Caco-2 (cell line): ENCODE data around the gene MEF2D. TPM values are rescaled to one million over a fixed set of nuclear protein-coding genes. Genes with fewer than 3 reads are reported as not detected.

Experiments
- BruUV-seq: library from RNA; stranded (reverse); fragments of 400-500 nt; replicated peaks from 2 replicates; lab custom pipeline; 2021; lab: Mats Ljungman, UMichigan
- CTCF ChIA-PET: fragments of 300-600 bp; sonication (Branson Sonifier 250); formaldehyde crosslinking; loops from one replicate; lab custom pipeline; 2022; ENCODE audit warnings: antibody characterized with exemption; lab: Charles Lee
- POLR2A ChIA-PET: fragments of 300-600 bp; sonication (Branson Sonifier 250); formaldehyde crosslinking; loops from one replicate; lab custom pipeline; 2022; ENCODE audit warnings: antibody characterized with exemption; lab: Charles Lee
- DNase-seq, 2 experiments: peaks; one replicate each; pipeline versions ENCODE4 v3.0.0 to v3.0.0-alpha.2; 2020 to 2022
- H3K27me3 ChIP-seq: replicated peaks from 2 replicates; pipeline ENCODE4 v1.6.0; 2011; ENCODE audit warnings: low read length; ENCODE audit not compliant: control insufficient read depth, insufficient read depth
- H3K36me3 ChIP-seq: 2 replicates; pipeline ENCODE4 v1.5.1; 2011; ENCODE audit warnings: low read length; ENCODE audit not compliant: control insufficient read depth, insufficient read depth
- H3K4me1 ChIP-seq: fragments of 250-450 bp; sonication (Bioruptor Pico); 2 replicates; pipeline ENCODE4 v1.5.1; 2020; ENCODE audit warnings: mild to moderate bottlenecking
- H3K4me3 ChIP-seq: 2 replicates; pipeline ENCODE4 v1.5.1; 2011; ENCODE audit warnings: low read depth, mild to moderate bottlenecking, control low read depth, low read length
- H3K9me3 ChIP-seq: fragments of 250-450 bp; sonication (Bioruptor Pico); 2 replicates; pipeline ENCODE4 v1.5.1; 2020; ENCODE audit warnings: mild to moderate bottlenecking, moderate library complexity
- H3K27ac Mint-ChIP-seq: one replicate; pipeline ENCODE4 v1.8.0; 2022; ENCODE audit warnings: mixed read lengths; ENCODE audit not compliant: unreplicated experiment
- H3K27me3 Mint-ChIP-seq: one replicate; pipeline ENCODE4 v1.8.0; 2022; ENCODE audit warnings: mixed read lengths; ENCODE audit not compliant: insufficient read depth, unreplicated experiment
- H3K36me3 Mint-ChIP-seq: one replicate; pipeline ENCODE4 v1.8.0; 2022; ENCODE audit warnings: mild to moderate bottlenecking, mixed read lengths; ENCODE audit not compliant: insufficient read depth, unreplicated experiment
- H3K4me1 Mint-ChIP-seq: one replicate; pipeline ENCODE4 v1.8.0; 2022; ENCODE audit warnings: low read depth, mixed read lengths; ENCODE audit not compliant: unreplicated experiment
- H3K4me3 Mint-ChIP-seq: one replicate; pipeline ENCODE4 v1.8.0; 2022; ENCODE audit warnings: mild to moderate bottlenecking, moderate library complexity, mixed read lengths; ENCODE audit not compliant: unreplicated experiment
- H3K9me3 Mint-ChIP-seq: one replicate; pipeline ENCODE4 v1.8.0; 2022; ENCODE audit warnings: mixed read lengths; ENCODE audit not compliant: unreplicated experiment
- CTCF ChIP-seq, 2 experiments: fragments of 200-600 bp in 1 of 2; IDR thresholded peaks; 1 replicate in 1 of 2; 2 replicates in 1 of 2; pipeline versions ENCODE4 v1.5.1 to v1.8.0; 2011 to 2022; ENCODE audit warnings: antibody characterized with exemption in 1 of 2, control low read depth in 1 of 2, inconsistent platforms in 1 of 2, low read depth in 1 of 2, low read length in 1 of 2, mild to moderate bottlenecking in 1 of 2, moderate library complexity in 1 of 2; ENCODE audit not compliant: insufficient read depth in 1 of 2, severe bottlenecking in 1 of 2, unreplicated experiment in 1 of 2
- intact Hi-C: fragments of 100-400 bp; cut with micrococcal nuclease; formaldehyde crosslinking; loops from one replicate; pipeline ENCODE4 v1.10.0; 2022; ENCODE audit not compliant: unreplicated experiment
- total RNA-seq: library from RNA; stranded (reverse); gene quantifications from 2 replicates; pipeline ENCODE4 v1.2.3, GENCODE V29; 2022

The MEF2D gene
- total RNA-seq, 1 experiment from 2014 or later: 18.6 TPM

- H3K4me3 ChIP-seq: no peak overlapping the region
- DNase-seq: no peak
- CTCF ChIA-PET: no interaction called here
- H3K27me3 ChIP-seq: peaks cover 2% of the 10 kb centered on the region; the same call in 1 of the 2 replicates
- Mint-ChIP-seq H3K27me3 (peaks cover 39% of the 10 kb centered on the region), H3K9me3 (no peaks in the 10 kb centered on the region), H3K4me1 (no peaks in the 10 kb centered on the region), H3K36me3 (no peaks in the 10 kb centered on the region), H3K4me3 (no peak overlapping the region), H3K27ac (no peak overlapping the region)
- BruUV-seq: no TSS peak
- POLR2A ChIA-PET: no interaction called here
- no peak for TF ChIP-seq CTCF (IDR thresholded peaks at IDR 0.05; ENCODE audit: insufficient read depth in 1 of 2, low read depth in 1 of 2, low read length in 1 of 2, severe bottlenecking in 1 of 2, unreplicated experiment in 1 of 2)
- H3K9me3 ChIP-seq: no peaks in the 10 kb centered on the region
- no peaks in the 10 kb centered on the region for H3K4me1 ChIP-seq
- H3K36me3 ChIP-seq: no peaks in the 10 kb centered on the region
- intact Hi-C loops: no loop called here
Measured at GRCh38 chr1:156429313-156430060, 71.1 kb downstream of the MEF2D start.

GRCh38 chr1:156428746-156429288, 71.8 kb downstream of the MEF2D start:
- H3K36me3 ChIP-seq: no peaks in the 10 kb centered on the region
- no peak overlapping the region for H3K4me3 Mint-ChIP-seq
- intact Hi-C loops: no loop called here
- DNase-seq: no peak
- no TSS peak for BruUV-seq
- no peak overlapping the region for H3K4me3 ChIP-seq
- H3K27ac Mint-ChIP-seq: no peak overlapping the region
- H3K27me3 ChIP-seq: peaks cover 2% of the 10 kb centered on the region; the same call in 1 of the 2 replicates
- H3K4me1 Mint-ChIP-seq: no peaks in the 10 kb centered on the region
- no peaks in the 10 kb centered on the region for H3K36me3 Mint-ChIP-seq
- H3K27me3 Mint-ChIP-seq: peaks cover 41% of the 10 kb centered on the region
- CTCF ChIA-PET: no interaction called here
- H3K9me3 ChIP-seq: no peaks in the 10 kb centered on the region
- no peak for TF ChIP-seq CTCF (IDR thresholded peaks at IDR 0.05; ENCODE audit: insufficient read depth in 1 of 2, low read depth in 1 of 2, low read length in 1 of 2, severe bottlenecking in 1 of 2, unreplicated experiment in 1 of 2)
- no peaks in the 10 kb centered on the region for H3K9me3 Mint-ChIP-seq
- H3K4me1 ChIP-seq: no peaks in the 10 kb centered on the region; the same call in 1 of the 2 replicates
- POLR2A ChIA-PET: no interaction called here

GRCh38 chr1:156427957-156428356, 72.6 kb downstream of the MEF2D start:
- no peaks in the 10 kb centered on the region for H3K4me1 Mint-ChIP-seq
- no peak overlapping the region for H3K4me3 Mint-ChIP-seq
- ChIA-PET CTCF (no interaction called here), POLR2A (no interaction called here)
- BruUV-seq: no TSS peak
- intact Hi-C loops: no loop called here
- TF ChIP-seq CTCF (IDR thresholded peaks at IDR 0.05; ENCODE audit: insufficient read depth in 1 of 2, low read depth in 1 of 2, low read length in 1 of 2, severe bottlenecking in 1 of 2, unreplicated experiment in 1 of 2): no peak
- Histone ChIP-seq H3K9me3 (no peaks in the 10 kb centered on the region), H3K27me3 (peaks cover 2% of the 10 kb centered on the region; the same call in 1 of the 2 replicates), H3K36me3 (no peaks in the 10 kb centered on the region), H3K4me1 (peaks cover 4% of the 10 kb centered on the region), H3K4me3 (no peak overlapping the region)
- H3K9me3 Mint-ChIP-seq: no peaks in the 10 kb centered on the region
- no peaks in the 10 kb centered on the region for H3K36me3 Mint-ChIP-seq
- H3K27me3 Mint-ChIP-seq: peaks cover 36% of the 10 kb centered on the region
- no peak overlapping the region for H3K27ac Mint-ChIP-seq
- DNase-seq: no peak
